ENCODE data around the gene EN1. TPM values are rescaled to one million over a fixed set of nuclear protein-coding genes. Genes with fewer than 3 reads are reported as not detected.
A peak's percentile ranks its signal among the peaks of the same experiment; 100 is the strongest.

Gene EN1
- polyA plus RNA-seq (0.05 to 0.24 TPM (median 0.08 TPM) in 3 replicates), polyA minus RNA-seq (1.0 TPM in 1 of 3 replicates, not detected in the others)
- polyA plus RNA-seq (2011; ENCODE audit: low read depth), result 1.2 TPM
- 0.05 and 0.22 TPM in 2 replicates for polyA plus RNA-seq (2011; cell fraction: cytosol; rRNA removed)
- 0.15 and 0.28 TPM in 2 replicates for polyA plus RNA-seq (2011; cell fraction: nucleus; rRNA removed)
- 0.68 and 1.5 TPM in 2 replicates for polyA plus RNA-seq (2012; ENCODE audit: low replicate concordance)
- not detected for polyA minus RNA-seq (2011; cell fraction: cytosol; rRNA and poly(A)+ RNA removed)
- not detected in 2 replicates for polyA minus RNA-seq (2011; cell fraction: nucleus; rRNA and poly(A)+ RNA removed)

DNA sequence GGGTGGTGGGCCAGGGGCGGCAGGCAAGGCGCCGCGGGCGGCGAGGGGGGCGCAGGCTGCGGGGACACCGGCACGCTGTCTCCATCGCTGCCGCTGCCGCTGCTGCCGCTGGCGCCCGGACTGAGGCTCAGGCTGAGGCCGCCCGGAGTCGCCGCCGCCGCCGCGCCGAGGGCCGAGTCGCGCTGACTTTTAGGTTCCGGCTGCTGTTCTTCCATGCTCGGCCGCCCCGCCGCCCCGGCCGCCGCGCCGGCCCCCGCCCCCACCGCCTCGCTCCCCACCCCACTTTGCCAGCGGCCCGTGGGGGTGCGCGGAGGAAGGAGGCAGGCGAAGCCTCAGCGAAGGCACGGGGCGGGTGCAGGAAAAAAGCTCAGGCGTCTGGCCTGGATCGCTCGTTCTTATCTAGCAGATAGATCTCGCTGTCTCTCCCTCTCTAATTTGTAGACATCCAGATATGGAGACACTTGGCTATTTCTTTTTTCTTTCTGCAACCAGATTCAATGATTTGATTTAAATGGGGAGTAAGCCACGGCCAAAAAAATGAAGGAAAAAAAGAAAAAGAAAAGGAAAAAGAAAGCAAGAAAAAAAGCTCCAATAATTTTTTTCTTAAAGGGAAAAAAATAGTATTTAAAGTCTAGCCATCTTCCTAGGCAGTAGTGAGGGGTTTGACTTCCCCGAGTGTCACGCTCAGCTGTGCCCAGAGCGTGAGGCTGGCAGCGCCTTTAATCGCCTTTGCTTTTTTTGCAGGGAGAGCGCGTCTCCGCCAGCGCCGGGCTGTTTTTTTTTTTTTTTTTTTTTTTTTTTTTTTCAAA, at the start of gene EN1:
Gene EN1, minus strand, starts transcription at position 696 of the 809 bp plus-strand sequence. Its CDS starts 481 bp downstream, at position 215.
- dilution Hi-C loops (cut with MboI; ENCODE audit: extremely low pct_ligation_motif_present, low sequenced_read_pairs), result no loop called here
- FAIRE-seq (no peak), DNase-seq (ENCODE audit: low read depth, low spot score) (no peak)
- Histone ChIP-seq H3K4me3 (ENCODE audit: control insufficient read depth in 2 of 3, extremely low read depth in 1 of 3, insufficient read depth in 2 of 3, low read depth in 1 of 3, low read length in 3 of 3) (peak within 1 kb of the TSS; percentile 43 to 69 (median 64)), H3K79me2 (ENCODE audit: control insufficient read depth, insufficient read depth, low read length) (no peaks in the 10 kb centered on the region), H3K27me3 (ENCODE audit: control insufficient read depth, extremely low read depth, insufficient read depth, low read length) (peaks cover 53% of the 10 kb centered on the region), H3K9me3 (ENCODE audit: control insufficient read depth, low read depth, low read length) (no peaks in the 10 kb centered on the region), H3K36me3 (ENCODE audit: control insufficient read depth in 2 of 2, extremely low read depth in 1 of 2, insufficient read depth in 2 of 2, low read length in 2 of 2) (no peaks in the 10 kb centered on the region), H3K9me1 (ENCODE audit: control insufficient read depth, extremely low read depth, insufficient read depth, low read length) (no peaks in the 10 kb centered on the region), H3K4me2 (ENCODE audit: control insufficient read depth, extremely low read depth, insufficient read depth, low read depth, low read length) (peak within 1 kb of the TSS; percentile 89), H3K9ac (ENCODE audit: control insufficient read depth, extremely low read depth, insufficient read depth, low read length) (peak within 1 kb of the TSS; percentile 41), H3K4me1 (ENCODE audit: control insufficient read depth, extremely low read depth, insufficient read depth, low read length) (peaks cover 6% of the 10 kb centered on the region), H2AFZ (ENCODE audit: control insufficient read depth, low read length) (peak within 1 kb of the TSS; percentile 58), H3K27ac (ENCODE audit: control insufficient read depth, insufficient read depth, low read length) (no peak within 1 kb of the TSS), H4K20me1 (ENCODE audit: control insufficient read depth, extremely low read depth, insufficient read depth, low read length) (no peaks in the 10 kb centered on the region)
- no peak for TF ChIP-seq EZH2 (IDR thresholded peaks at IDR 0.05; ENCODE audit: low read length)
- TF ChIP-seq, protein P1, sequence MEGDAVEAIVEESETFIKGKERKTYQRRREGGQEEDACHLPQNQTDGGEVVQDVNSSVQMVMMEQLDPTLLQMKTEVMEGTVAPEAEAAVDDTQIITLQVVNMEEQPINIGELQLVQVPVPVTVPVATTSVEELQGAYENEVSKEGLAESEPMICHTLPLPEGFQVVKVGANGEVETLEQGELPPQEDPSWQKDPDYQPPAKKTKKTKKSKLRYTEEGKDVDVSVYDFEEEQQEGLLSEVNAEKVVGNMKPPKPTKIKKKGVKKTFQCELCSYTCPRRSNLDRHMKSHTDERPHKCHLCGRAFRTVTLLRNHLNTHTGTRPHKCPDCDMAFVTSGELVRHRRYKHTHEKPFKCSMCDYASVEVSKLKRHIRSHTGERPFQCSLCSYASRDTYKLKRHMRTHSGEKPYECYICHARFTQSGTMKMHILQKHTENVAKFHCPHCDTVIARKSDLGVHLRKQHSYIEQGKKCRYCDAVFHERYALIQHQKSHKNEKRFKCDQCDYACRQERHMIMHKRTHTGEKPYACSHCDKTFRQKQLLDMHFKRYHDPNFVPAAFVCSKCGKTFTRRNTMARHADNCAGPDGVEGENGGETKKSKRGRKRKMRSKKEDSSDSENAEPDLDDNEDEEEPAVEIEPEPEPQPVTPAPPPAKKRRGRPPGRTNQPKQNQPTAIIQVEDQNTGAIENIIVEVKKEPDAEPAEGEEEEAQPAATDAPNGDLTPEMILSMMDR (optimal IDR thresholded peaks at IDR 0.05 in 1 of 3, IDR thresholded peaks at IDR 0.05 in 1 of 3, conservative IDR thresholded peaks at IDR 0.05 in 1 of 3; ENCODE audit: extremely low read depth in 1 of 3, insufficient read depth in 2 of 3, low read length in 3 of 3), result no peak

DNA sequence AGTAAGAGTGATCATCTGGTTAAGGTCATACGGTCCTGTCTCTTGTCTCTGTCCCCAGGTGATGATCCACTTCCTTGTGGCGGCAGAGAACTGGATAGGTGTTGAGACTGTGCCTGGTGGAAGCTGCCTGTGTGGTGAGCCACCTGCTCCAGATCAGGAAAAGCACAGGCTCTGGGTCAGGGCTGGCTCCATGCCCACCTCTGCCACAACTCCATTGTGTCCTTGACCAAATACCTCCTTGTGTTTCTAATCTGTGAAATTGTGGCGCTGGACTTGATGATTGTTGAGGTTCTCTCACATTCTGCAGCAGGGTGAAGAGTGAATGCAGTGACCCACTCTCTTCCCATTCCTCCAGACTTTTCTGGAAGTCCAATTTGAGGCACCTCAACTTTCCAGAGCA, 45.7 kb upstream of the EN1 start:
- no peak overlapping the region for H3K4me3 ChIP-seq (ENCODE audit: control insufficient read depth in 2 of 3, extremely low read depth in 1 of 3, insufficient read depth in 2 of 3, low read depth in 1 of 3, low read length in 3 of 3)
- DNase-seq (ENCODE audit: low read depth, low spot score) (no peak), FAIRE-seq (no peak)
- no peaks in the 10 kb centered on the region for H3K79me2 ChIP-seq (ENCODE audit: control insufficient read depth, insufficient read depth, low read length)
- dilution Hi-C loops (cut with MboI; ENCODE audit: extremely low pct_ligation_motif_present, low sequenced_read_pairs), result no loop called here
- H3K36me3 ChIP-seq (ENCODE audit: control insufficient read depth in 2 of 2, extremely low read depth in 1 of 2, insufficient read depth in 2 of 2, low read length in 2 of 2), result no peaks in the 10 kb centered on the region
- no peaks in the 10 kb centered on the region for H3K27me3 ChIP-seq (ENCODE audit: control insufficient read depth, extremely low read depth, insufficient read depth, low read length)
- H3K27ac ChIP-seq (ENCODE audit: control insufficient read depth, insufficient read depth, low read length), result no peak overlapping the region
- no peak for TF ChIP-seq EZH2 (IDR thresholded peaks at IDR 0.05; ENCODE audit: low read length)
- TF ChIP-seq, protein P1 (optimal IDR thresholded peaks at IDR 0.05 in 1 of 3, IDR thresholded peaks at IDR 0.05 in 1 of 3, conservative IDR thresholded peaks at IDR 0.05 in 1 of 3; ENCODE audit: extremely low read depth in 1 of 3, insufficient read depth in 2 of 3, low read length in 3 of 3), result no peak
- H3K4me2 ChIP-seq (ENCODE audit: control insufficient read depth, extremely low read depth, insufficient read depth, low read depth, low read length), result no peak overlapping the region
- H3K9me3 ChIP-seq (ENCODE audit: control insufficient read depth, low read depth, low read length), result peaks cover 2% of the 10 kb centered on the region
- no peaks in the 10 kb centered on the region for H3K9me1 ChIP-seq (ENCODE audit: control insufficient read depth, extremely low read depth, insufficient read depth, low read length)
- no peaks in the 10 kb centered on the region for H4K20me1 ChIP-seq (ENCODE audit: control insufficient read depth, extremely low read depth, insufficient read depth, low read length)
- H3K4me1 ChIP-seq (ENCODE audit: control insufficient read depth, extremely low read depth, insufficient read depth, low read length), result no peaks in the 10 kb centered on the region
- H3K9ac ChIP-seq (ENCODE audit: control insufficient read depth, extremely low read depth, insufficient read depth, low read length), result no peak overlapping the region
- no peak overlapping the region for H2AFZ ChIP-seq (ENCODE audit: control insufficient read depth, low read length)

All from keratinocyte (primary cell).